Epidermal melanocyte (primary cell): ENCODE measurements around the gene GRM3.
A peak's percentile ranks its signal among the peaks of the same experiment; 100 is the strongest.

Experiments
- DNase-seq: peaks from one replicate; pipeline ENCODE4 v3.0.0; 2011; ENCODE audit warnings: low spot score; ENCODE audit not compliant: insufficient read length

The GRM3 gene

DNA sequence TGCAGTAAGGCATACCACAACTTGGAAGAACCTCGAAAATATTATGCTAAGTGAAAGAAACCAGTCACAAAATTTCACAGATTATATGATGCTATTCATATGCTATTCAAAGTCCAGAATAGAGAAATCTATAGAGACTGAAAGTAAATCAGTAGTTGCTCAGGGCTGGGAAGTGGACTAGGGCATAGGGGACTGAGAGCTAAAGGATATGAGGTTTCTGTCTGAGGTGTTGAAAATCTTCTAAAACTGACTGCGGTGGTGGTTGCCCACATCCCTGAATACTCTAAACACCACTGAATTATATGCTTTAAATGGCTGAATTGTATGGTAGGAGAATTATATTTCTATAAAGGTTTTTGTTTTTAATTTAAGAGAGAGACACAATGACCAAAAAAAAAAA, 254.5 kb downstream of the GRM3 start:
- no peak for DNase-seq

DNA sequence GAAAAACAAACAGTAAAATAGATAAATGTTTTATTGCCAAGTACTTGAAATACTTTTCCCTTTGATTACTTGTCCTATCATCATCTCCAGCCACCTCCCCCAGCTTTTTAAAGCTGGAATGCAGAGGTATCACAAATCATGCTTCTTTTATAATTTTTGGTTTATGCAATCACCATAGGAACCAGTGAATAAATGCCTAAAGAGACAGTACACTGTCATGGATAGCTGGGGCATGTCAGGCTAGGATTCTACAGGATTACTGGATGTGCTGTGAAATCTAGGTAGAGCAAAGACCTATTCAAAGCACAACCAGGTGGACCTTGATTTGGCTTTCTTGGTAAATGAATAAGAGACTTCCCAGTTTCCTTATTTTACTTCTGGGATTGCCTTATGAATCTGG, 257.2 kb downstream of the GRM3 start:
- DNase-seq: no peak

DNA sequence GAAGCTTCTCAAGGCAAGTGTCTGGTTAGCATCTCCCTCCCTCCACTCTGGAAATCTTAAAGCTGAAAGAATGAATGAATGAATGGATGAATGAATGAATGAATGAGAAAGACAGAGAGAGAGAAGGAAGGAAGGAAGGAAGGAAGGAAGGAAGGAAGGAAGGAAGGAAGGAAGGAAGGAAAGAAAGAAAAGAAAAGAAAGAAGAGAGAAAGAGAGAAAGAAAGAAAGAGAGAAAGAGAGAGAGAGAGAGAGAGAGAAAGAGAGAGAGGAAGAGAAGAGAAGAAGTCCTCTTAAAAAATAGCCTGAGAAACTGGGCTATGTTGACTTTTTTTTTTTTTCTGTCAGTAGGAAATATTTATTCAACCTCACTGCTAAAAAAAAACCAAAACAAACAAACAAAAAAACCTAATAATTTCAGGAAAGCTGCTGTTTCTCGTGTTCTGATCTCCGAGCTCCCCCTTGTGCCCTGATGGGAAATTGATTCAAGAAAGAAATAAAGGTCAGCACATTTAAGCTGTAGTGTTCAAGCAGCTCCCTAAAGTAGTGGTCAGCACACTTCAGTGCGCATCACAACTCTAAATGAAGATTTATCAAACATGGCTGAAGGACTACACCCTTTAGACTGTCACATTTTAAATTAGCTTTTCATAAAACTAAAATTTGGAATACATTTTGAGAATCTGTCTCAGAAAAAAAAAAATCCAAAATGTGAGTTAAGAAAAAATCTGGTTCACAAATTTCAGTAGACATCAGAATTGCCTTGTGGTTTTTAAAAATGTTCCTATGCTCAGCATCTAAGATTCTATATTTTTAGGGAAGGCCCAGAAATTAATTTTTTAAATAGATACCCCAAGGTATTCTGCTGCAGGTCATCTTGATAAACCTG, 261.5 kb downstream of the GRM3 start:
- DNase-seq: no peak

DNA sequence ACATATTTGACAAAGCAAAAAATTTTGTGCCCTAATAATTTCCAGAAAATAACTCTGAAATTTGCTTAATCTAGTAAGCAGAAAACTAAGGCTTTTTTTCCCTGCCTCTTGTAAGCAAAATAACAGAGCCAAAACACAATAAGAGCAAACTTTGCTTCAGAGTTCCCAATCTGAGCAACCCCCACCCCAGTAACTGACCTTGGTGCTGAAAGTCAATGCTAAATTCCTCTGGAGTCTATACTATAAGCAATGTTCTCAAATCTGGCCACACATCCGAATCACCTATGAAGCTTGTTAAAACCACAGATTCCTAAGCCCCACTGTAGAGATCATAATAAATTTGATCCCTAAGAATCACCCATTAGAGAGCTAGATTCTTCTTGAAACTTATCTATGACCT, 265.2 kb downstream of the GRM3 start:
- DNase-seq: no peak

DNA sequence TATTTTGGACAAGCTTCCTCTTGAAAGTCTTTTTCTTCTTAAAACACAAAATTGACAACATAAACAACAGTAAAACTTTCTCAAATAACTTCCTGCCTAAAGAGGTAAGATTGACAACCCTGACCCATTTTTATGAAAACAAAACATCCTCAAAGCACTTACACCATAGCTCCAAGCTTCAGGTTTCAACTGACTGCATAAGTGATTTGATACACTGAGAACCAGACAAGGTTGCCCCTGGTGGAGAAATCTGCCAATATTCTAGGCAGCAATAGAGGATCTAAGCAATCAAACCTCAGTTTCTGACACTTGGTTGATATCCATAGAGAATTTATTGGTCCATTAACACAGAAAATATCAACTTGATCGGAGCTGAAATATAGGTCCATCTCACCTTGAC, 267.9 kb downstream of the GRM3 start:
- DNase-seq: no peak

DNA sequence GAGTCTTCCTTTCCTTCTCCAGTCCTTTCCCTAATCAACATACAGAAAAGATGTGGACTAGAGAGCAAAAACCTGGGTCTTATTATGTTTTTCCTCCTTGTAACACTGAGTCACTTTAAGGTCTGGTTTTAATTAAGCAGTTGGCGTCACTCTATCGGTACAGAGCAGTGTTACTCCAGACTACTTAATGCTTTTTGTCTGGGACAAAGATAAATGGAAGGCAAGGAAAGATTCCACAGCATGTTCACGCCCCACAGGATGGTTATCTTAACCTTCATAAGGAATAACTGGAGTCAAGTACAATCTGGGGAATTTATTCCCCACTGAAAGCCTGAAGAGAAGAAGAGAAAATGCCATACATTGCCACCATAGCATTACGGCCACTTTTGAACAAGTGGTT, 270.0 kb downstream of the GRM3 start:
- DNase-seq: peak; percentile 17
